Upper lobe of right lung (tissue), 1 donor: ENCODE measurements around the gene NCOA6. TPM values are rescaled to one million over a fixed set of nuclear protein-coding genes. Genes with fewer than 3 reads are reported as not detected.

Experiments used
- ATAC-seq: fragments of 200-7000 bp; cut with Tn5 transposase; one replicate; pipeline ENCODE4 v1.9.1; 2020; ENCODE audit warnings: mild to moderate bottlenecking, moderate library complexity
- DNase-seq: peaks from one replicate; pipeline ENCODE4 v3.0.0-alpha.2; 2020
- H3K27ac ChIP-seq: fragments of 200-600 bp; one replicate; pipeline ENCODE4 v1.8.0; 2022
- H3K27me3 ChIP-seq: fragments of 200-600 bp; one replicate; pipeline ENCODE4 v1.8.0; 2022; ENCODE audit warnings: mild to moderate bottlenecking
- H3K36me3 ChIP-seq: fragments of 200-600 bp; one replicate; pipeline ENCODE4 v1.8.0; 2022
- H3K4me1 ChIP-seq: fragments of 200-600 bp; one replicate; pipeline ENCODE4 v1.8.0; 2022
- H3K4me3 ChIP-seq: fragments of 200-600 bp; one replicate; pipeline ENCODE4 v1.8.0; 2022; ENCODE audit warnings: mild to moderate bottlenecking
- H3K9me3 ChIP-seq: fragments of 200-600 bp; one replicate; pipeline ENCODE4 v1.8.0; 2022
- intact Hi-C: fragments of 100-400 bp; cut with DNase I; formaldehyde crosslinking; loops from one replicate; pipeline ENCODE4 v1.11.0; 2022
- total RNA-seq: library from RNA; stranded (reverse); fragmentation: NEBNext Ultra II Directional; extraction: Animal tissue kit (Norgen Biotek cat#: 25700); gene quantifications from one replicate; pipeline ENCODE4 v1.2.1, GENCODE V29; 2021
- TF ChIP-seq, protein P1 (sequence below): fragments of 200-600 bp; IDR thresholded peaks from one replicate; pipeline ENCODE4 v1.8.0; 2022; ENCODE audit warnings: antibody characterized with exemption
- donor health status: DM: no; HTN: yes; CAD: no; lungs with severe emphysema.

Gene NCOA6
- total RNA-seq, 1 donor from 2014 or later = 27.8 TPM

- no peak for ATAC-seq
- H3K27ac ChIP-seq = no peak overlapping the region
- no peaks in the 10 kb centered on the region for H3K9me3 ChIP-seq
- H3K4me1 ChIP-seq = no peaks in the 10 kb centered on the region
- H3K4me3 ChIP-seq = no peak overlapping the region
- intact Hi-C loops = no loop called here
- TF ChIP-seq, protein P1, sequence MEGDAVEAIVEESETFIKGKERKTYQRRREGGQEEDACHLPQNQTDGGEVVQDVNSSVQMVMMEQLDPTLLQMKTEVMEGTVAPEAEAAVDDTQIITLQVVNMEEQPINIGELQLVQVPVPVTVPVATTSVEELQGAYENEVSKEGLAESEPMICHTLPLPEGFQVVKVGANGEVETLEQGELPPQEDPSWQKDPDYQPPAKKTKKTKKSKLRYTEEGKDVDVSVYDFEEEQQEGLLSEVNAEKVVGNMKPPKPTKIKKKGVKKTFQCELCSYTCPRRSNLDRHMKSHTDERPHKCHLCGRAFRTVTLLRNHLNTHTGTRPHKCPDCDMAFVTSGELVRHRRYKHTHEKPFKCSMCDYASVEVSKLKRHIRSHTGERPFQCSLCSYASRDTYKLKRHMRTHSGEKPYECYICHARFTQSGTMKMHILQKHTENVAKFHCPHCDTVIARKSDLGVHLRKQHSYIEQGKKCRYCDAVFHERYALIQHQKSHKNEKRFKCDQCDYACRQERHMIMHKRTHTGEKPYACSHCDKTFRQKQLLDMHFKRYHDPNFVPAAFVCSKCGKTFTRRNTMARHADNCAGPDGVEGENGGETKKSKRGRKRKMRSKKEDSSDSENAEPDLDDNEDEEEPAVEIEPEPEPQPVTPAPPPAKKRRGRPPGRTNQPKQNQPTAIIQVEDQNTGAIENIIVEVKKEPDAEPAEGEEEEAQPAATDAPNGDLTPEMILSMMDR = no peak
- no peaks in the 10 kb centered on the region for H3K27me3 ChIP-seq
- no peak for DNase-seq
- H3K36me3 ChIP-seq = peaks cover 94% of the 10 kb centered on the region
Observed at GRCh38 chr20:34753706-34754461, 71.6 kb downstream of the NCOA6 start.

- TF ChIP-seq, protein P1 = no peak
- no peaks in the 10 kb centered on the region for H3K4me1 ChIP-seq
- DNase-seq (no peak), ATAC-seq (no peak)
- no peak overlapping the region for H3K4me3 ChIP-seq
- intact Hi-C loops = no loop called here
- peaks cover 91% of the 10 kb centered on the region for H3K36me3 ChIP-seq
- no peaks in the 10 kb centered on the region for H3K27me3 ChIP-seq
- no peak overlapping the region for H3K27ac ChIP-seq
- H3K9me3 ChIP-seq = no peaks in the 10 kb centered on the region
Observed at GRCh38 chr20:34751453-34751852, 74.0 kb downstream of the NCOA6 start.

GRCh38 chr20:34750484-34750883 is 75.0 kb downstream of the NCOA6 start:
- no peak for ATAC-seq
- TF ChIP-seq, protein P1 = no peak
- Histone ChIP-seq H3K36me3 (peaks cover 91% of the 10 kb centered on the region), H3K4me3 (no peak overlapping the region), H3K27ac (no peak overlapping the region), H3K9me3 (no peaks in the 10 kb centered on the region), H3K27me3 (no peaks in the 10 kb centered on the region), H3K4me1 (no peaks in the 10 kb centered on the region)
- DNase-seq = no peak
- intact Hi-C loops = no loop called here

DNA sequence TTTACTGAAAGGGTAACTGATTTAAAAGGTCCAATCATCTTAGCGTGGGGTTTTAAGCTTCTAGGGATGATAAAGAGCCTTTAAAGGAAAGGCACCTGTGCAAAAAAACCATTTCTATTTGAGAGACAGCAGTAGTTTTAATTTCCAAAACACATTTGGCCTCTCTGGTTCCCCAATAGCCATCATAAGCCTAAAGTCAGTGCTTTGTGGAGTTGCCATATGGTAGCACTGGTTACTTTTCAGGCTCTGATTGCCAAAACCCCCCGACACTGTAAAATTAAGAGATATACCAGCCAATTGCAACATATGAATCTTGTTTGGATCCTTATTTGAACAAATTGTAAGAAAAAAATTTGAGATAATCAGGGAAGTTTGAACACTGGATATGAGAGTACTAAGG is 76.7 kb downstream of the NCOA6 start:
- DNase-seq = no peak
- intact Hi-C loops = no loop called here
- Histone ChIP-seq H3K27me3 (no peaks in the 10 kb centered on the region), H3K4me1 (no peaks in the 10 kb centered on the region), H3K4me3 (no peak overlapping the region), H3K9me3 (no peaks in the 10 kb centered on the region), H3K36me3 (peaks cover 91% of the 10 kb centered on the region), H3K27ac (no peak overlapping the region)
- ATAC-seq = no peak
- TF ChIP-seq, protein P1 = no peak

DNA sequence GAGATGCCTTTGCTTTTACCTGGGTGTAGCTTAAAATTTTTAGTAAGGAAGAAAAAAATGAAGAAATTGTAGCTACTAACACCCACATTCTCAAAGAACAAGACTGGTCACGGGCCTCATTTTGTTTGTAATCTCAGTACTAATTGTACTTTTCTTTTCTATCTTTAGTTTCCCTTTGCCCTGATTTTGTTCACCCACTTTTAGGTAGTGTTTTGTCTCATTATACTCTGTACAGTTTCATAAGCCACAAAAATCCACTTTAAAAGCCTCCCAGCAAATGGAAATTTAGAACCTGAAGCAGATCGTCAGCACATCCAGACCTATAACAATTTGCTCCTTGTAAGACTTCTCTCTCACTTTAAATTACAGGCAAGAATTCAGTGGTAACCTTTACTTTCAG is 78.0 kb downstream of the NCOA6 start:
- no peaks in the 10 kb centered on the region for H3K27me3 ChIP-seq
- H3K36me3 ChIP-seq = peaks cover 93% of the 10 kb centered on the region
- no peaks in the 10 kb centered on the region for H3K4me1 ChIP-seq
- H3K27ac ChIP-seq = no peak overlapping the region
- TF ChIP-seq, protein P1 = no peak
- H3K9me3 ChIP-seq = no peaks in the 10 kb centered on the region
- no peak for DNase-seq
- intact Hi-C loops = no loop called here
- no peak overlapping the region for H3K4me3 ChIP-seq
- ATAC-seq = no peak
